Colonic mucosa (tissue), 4 donors: ENCODE data around the gene BICD1. TPM values are rescaled to one million over a fixed set of nuclear protein-coding genes. Genes with fewer than 3 reads are reported as not detected.

Experiments
- DNase-seq: peaks from one replicate; pipeline ENCODE4 v3.0.0-alpha.2; 2020
- H3K27ac ChIP-seq: fragments of 200-600 bp; one replicate; pipeline ENCODE4 v1.8.0; 2021
- H3K27me3 ChIP-seq: fragments of 200-600 bp; one replicate; pipeline ENCODE4 v1.8.0; 2021
- H3K36me3 ChIP-seq: fragments of 200-600 bp; one replicate; pipeline ENCODE4 v1.8.0; 2021
- H3K4me1 ChIP-seq: fragments of 200-600 bp; one replicate; pipeline ENCODE4 v1.8.0; 2021; ENCODE audit warnings: mild to moderate bottlenecking
- H3K4me3 ChIP-seq: fragments of 200-600 bp; one replicate; pipeline ENCODE4 v1.8.0; 2021
- H3K9ac ChIP-seq, 2 donors: one replicate each; pipeline ENCODE4 v1.7.0; 2013; ENCODE audit warnings: control low read depth in 2 of 2, low read depth in 2 of 2, low read length in 2 of 2
- H3K9me3 ChIP-seq: fragments of 200-600 bp; one replicate; pipeline ENCODE4 v1.8.0; 2021
- CTCF ChIP-seq: fragments of 200-600 bp; IDR thresholded peaks from one replicate; pipeline ENCODE4 v1.8.0; 2022; ENCODE audit warnings: antibody characterized with exemption, mild to moderate bottlenecking
- intact Hi-C: fragments of 100-400 bp; cut with DNase I; formaldehyde crosslinking; loops from one replicate; pipeline ENCODE4 v1.14.1; 2022
- total RNA-seq, 2 donors: library from RNA; stranded (reverse); fragmentation: NEBNext Ultra II Directional in 1 of 2; extraction: Animal tissue kit (Norgen Biotek cat#: 25700) in 1 of 2; gene quantifications; one replicate each; pipeline ENCODE4 v1.2.1, GENCODE V29; 2021
- donor health status: healthy.
- donor health status: DM: no; HTN: no; CAD: no.
- donor health status: DM: no; HTN: no; CAD: no.

BICD1 gene
- total RNA-seq, 2 donors from 2014 or later = 4.2 to 5.8 TPM

- TF ChIP-seq CTCF = no peak
- H3K9me3 ChIP-seq = no peaks in the 10 kb centered on the region
- H3K27ac ChIP-seq = no peak overlapping the region
- H3K36me3 ChIP-seq = no peaks in the 10 kb centered on the region
- H3K9ac ChIP-seq = no peak overlapping the region
- no peaks in the 10 kb centered on the region for H3K27me3 ChIP-seq
- H3K4me3 ChIP-seq = no peak overlapping the region
- H3K4me1 ChIP-seq = no peaks in the 10 kb centered on the region
- DNase-seq = no peak
- intact Hi-C loops = no loop called here
Measured at GRCh38 chr12:32255588-32255987, 148.9 kb downstream of the BICD1 start.

- intact Hi-C loops = no loop called here
- Histone ChIP-seq H3K9ac (no peak overlapping the region), H3K36me3 (no peaks in the 10 kb centered on the region), H3K4me1 (no peaks in the 10 kb centered on the region), H3K27me3 (no peaks in the 10 kb centered on the region), H3K9me3 (no peaks in the 10 kb centered on the region), H3K27ac (no peak overlapping the region), H3K4me3 (no peak overlapping the region)
- no peak for TF ChIP-seq CTCF
- DNase-seq = no peak
Measured at GRCh38 chr12:32257695-32258496, 151.2 kb downstream of the BICD1 start.

GRCh38 chr12:32260696-32261095, 154.0 kb downstream of the BICD1 start:
- no peaks in the 10 kb centered on the region for H3K27me3 ChIP-seq
- intact Hi-C loops = no loop called here
- no peak overlapping the region for H3K4me3 ChIP-seq
- no peak overlapping the region for H3K9ac ChIP-seq
- H3K9me3 ChIP-seq = no peaks in the 10 kb centered on the region
- no peaks in the 10 kb centered on the region for H3K36me3 ChIP-seq
- no peak overlapping the region for H3K27ac ChIP-seq
- DNase-seq = no peak
- no peaks in the 10 kb centered on the region for H3K4me1 ChIP-seq
- TF ChIP-seq CTCF = no peak

- DNase-seq = no peak
- no peaks in the 10 kb centered on the region for H3K27me3 ChIP-seq
- H3K9ac ChIP-seq = no peak overlapping the region
- no peak overlapping the region for H3K27ac ChIP-seq
- intact Hi-C loops = no loop called here
- no peak overlapping the region for H3K4me3 ChIP-seq
- H3K9me3 ChIP-seq = no peaks in the 10 kb centered on the region
- no peak for TF ChIP-seq CTCF
- no peaks in the 10 kb centered on the region for H3K36me3 ChIP-seq
- H3K4me1 ChIP-seq = no peaks in the 10 kb centered on the region
Measured at GRCh38 chr12:32261638-32262037, 155.0 kb downstream of the BICD1 start.

GRCh38 chr12:32264961-32265360, 158.3 kb downstream of the BICD1 start:
- no peak for TF ChIP-seq CTCF
- Histone ChIP-seq H3K27me3 (no peaks in the 10 kb centered on the region), H3K27ac (no peak overlapping the region), H3K4me3 (no peak overlapping the region), H3K9ac (no peak overlapping the region), H3K9me3 (no peaks in the 10 kb centered on the region), H3K36me3 (no peaks in the 10 kb centered on the region), H3K4me1 (no peaks in the 10 kb centered on the region)
- DNase-seq = no peak
- intact Hi-C loops = no loop called here
